ENCODE data around the gene SPNS1.

Gene SPNS1

GRCh38 chr16:28958216-28958615 lies 16.4 kb upstream of the SPNS1 start:
- DNase-seq (ENCODE audit: low read depth in 1 of 2, low spot score in 1 of 2), result no peak
- TF ChIP-seq GABPA (IDR thresholded peaks at IDR 0.05; ENCODE audit: low read depth) (no peak), REST (IDR thresholded peaks at IDR 0.05; ENCODE audit: insufficient replicate concordance, low read depth) (no peak), CTCF (IDR thresholded peaks at IDR 0.05; ENCODE audit: insufficient read depth, low read length) (no peak), POLR2AphosphoS5 (IDR thresholded peaks at IDR 0.05; ENCODE audit: low read depth) (no peak), SPI1 (IDR thresholded peaks at IDR 0.05; ENCODE audit: borderline replicate concordance, low read depth) (no peak)
- H3K27ac ChIP-seq (replicated peaks), result no peak overlapping the region

GRCh38 chr16:28958836-28959235 lies 15.7 kb upstream of the SPNS1 start:
- no peak overlapping the region for H3K27ac ChIP-seq (replicated peaks)
- DNase-seq (ENCODE audit: low read depth in 1 of 2, low spot score in 1 of 2), result no peak
- TF ChIP-seq SPI1 (IDR thresholded peaks at IDR 0.05; ENCODE audit: borderline replicate concordance, low read depth), result no peak
- TF ChIP-seq POLR2AphosphoS5 (IDR thresholded peaks at IDR 0.05; ENCODE audit: low read depth), result no peak
- TF ChIP-seq GABPA (IDR thresholded peaks at IDR 0.05; ENCODE audit: low read depth), result no peak
- TF ChIP-seq CTCF (IDR thresholded peaks at IDR 0.05; ENCODE audit: insufficient read depth, low read length), result no peak
- no peak for TF ChIP-seq REST (IDR thresholded peaks at IDR 0.05; ENCODE audit: insufficient replicate concordance, low read depth)
- no peak overlapping the region for H3K4me3 ChIP-seq (replicated peaks; ENCODE audit: insufficient read depth, low read length)
- no peaks in the 10 kb centered on the region for H3K27me3 ChIP-seq (ENCODE audit: insufficient read depth, poor library complexity, severe bottlenecking)

More at GRCh38 chr16:28958216-28958615, 16.4 kb upstream of the SPNS1 start:
- Histone ChIP-seq H3K27me3 (ENCODE audit: insufficient read depth, poor library complexity, severe bottlenecking) (no peaks in the 10 kb centered on the region), H3K4me3 (replicated peaks; ENCODE audit: insufficient read depth, low read length) (no peak overlapping the region)

- Histone ChIP-seq H3K4me3 (replicated peaks; ENCODE audit: insufficient read depth, low read length) (no peak overlapping the region), H3K27ac (replicated peaks) (no peak overlapping the region)
Observed at GRCh38 chr16:28964072-28964471, 10.5 kb upstream of the SPNS1 start.

More at GRCh38 chr16:28964072-28964471, 10.5 kb upstream of the SPNS1 start:
- DNase-seq (ENCODE audit: low read depth in 1 of 2, low spot score in 1 of 2), result no peak
- H3K27me3 ChIP-seq (ENCODE audit: insufficient read depth, poor library complexity, severe bottlenecking), result no peaks in the 10 kb centered on the region
- no peak for TF ChIP-seq SPI1 (IDR thresholded peaks at IDR 0.05; ENCODE audit: borderline replicate concordance, low read depth)
- no peak for TF ChIP-seq POLR2AphosphoS5 (IDR thresholded peaks at IDR 0.05; ENCODE audit: low read depth)
- no peak for TF ChIP-seq CTCF (IDR thresholded peaks at IDR 0.05; ENCODE audit: insufficient read depth, low read length)
- no peak for TF ChIP-seq REST (IDR thresholded peaks at IDR 0.05; ENCODE audit: insufficient replicate concordance, low read depth)
- TF ChIP-seq GABPA (IDR thresholded peaks at IDR 0.05; ENCODE audit: low read depth), result no peak
